ENCODE measurements around the gene ARPP21.
A peak's percentile ranks its signal among the peaks of the same experiment; 100 is the strongest.

GRCh38 chr3:35785234-35785888 is 146.0 kb downstream of the ARPP21 start:
- TF ChIP-seq CTCF (IDR thresholded peaks at IDR 0.05; ENCODE audit: poor library complexity, severe bottlenecking), result no peak
- TF ChIP-seq MXI1 (conservative IDR thresholded peaks at IDR 0.05; ENCODE audit: poor library complexity, severe bottlenecking), result no peak
- TF ChIP-seq REST (IDR thresholded peaks at IDR 0.05; ENCODE audit: borderline replicate concordance), result peak; percentile 50
- no peak for TF ChIP-seq EZH2 (IDR thresholded peaks at IDR 0.05; ENCODE audit: borderline replicate concordance, insufficient read depth, low read length, poor library complexity, severe bottlenecking)
- no peak for TF ChIP-seq RAD21 (conservative IDR thresholded peaks at IDR 0.05)
- no peak for TF ChIP-seq POLR2AphosphoS5 (IDR thresholded peaks at IDR 0.05)
- no peak for TF ChIP-seq TAF1 (IDR thresholded peaks at IDR 0.05; ENCODE audit: low read depth)
- TF ChIP-seq SMC3 (conservative IDR thresholded peaks at IDR 0.05; ENCODE audit: poor library complexity), result no peak
- TF ChIP-seq EP300 (conservative IDR thresholded peaks at IDR 0.05; ENCODE audit: poor library complexity, severe bottlenecking), result no peak

Measured in neural cell (in vitro differentiated cells).